Activated CD8-positive, alpha-beta memory T cell treated with anti-CD3 and anti-CD28 coated beads, Interleukin-2, amount 50 U/mL, for 24 hours (primary cell): ENCODE results near the gene SELENON.

Experiments used
- DNase-seq: peaks from one replicate; pipeline ENCODE4 v3.0.0-alpha.2; 2020; ENCODE audit errors: extremely low read depth

Gene SELENON

GRCh38 chr1:25864434-25864833 lies 64.4 kb downstream of the SELENON start:
- DNase-seq: no peak

DNA sequence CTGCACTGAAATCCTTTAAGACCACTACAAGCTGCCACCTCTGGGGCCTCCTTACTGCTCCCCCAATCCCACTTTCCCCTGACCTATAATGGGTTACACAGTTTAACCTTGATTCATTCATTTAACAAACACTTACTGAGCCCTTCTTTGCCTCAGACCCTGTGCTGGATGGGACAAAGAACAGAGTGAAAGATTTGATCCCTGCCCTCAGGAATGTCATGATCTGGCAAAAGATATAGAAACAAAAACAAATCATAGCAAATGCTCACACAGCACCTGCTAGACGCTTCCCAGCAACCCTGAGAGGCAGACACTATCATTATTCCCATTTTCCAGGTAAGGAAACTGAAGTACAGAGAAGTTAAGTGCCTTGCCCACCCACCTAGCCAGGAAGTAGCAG lies 66.3 kb downstream of the SELENON start:
- no peak for DNase-seq

DNA sequence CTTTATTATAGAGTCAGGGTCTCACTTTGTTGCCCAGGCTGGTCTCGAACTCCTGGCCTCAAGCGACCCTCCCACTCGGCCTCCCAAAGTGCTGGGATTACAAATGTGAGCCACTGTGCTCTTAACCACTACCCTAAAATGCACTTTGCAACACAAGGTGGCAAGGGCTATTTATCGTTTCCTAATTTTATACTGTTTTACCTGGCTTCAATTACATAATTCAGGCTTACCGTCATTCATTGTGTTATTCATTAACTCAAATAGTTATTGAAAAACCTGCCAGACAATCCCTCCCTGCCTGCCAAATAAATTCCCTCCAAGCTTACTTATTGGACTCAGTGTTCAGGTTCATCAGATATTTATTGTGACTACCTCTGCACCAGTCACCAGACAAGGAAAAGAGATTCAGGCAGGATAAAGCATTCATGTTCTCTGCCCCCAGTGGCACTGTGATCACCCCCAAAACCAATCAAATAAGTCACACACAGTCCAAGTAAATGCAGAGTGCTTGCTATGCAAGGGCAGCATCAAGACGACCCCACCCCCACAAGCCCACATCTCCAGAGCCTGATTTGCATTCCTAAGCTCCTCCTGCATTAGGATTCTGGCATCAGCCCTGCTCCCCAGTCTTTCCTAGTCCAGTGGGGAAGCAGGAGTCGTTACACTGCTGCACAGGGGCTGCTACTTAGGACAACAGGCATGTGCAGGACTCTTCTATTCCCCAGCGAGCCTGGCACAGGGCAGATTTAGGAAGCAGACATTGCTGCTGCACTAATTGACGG lies 67.4 kb downstream of the SELENON start:
- DNase-seq: no peak
